Stimulated activated naive CD8-positive, alpha-beta T cell treated with anti-CD3 and anti-CD28 coated beads, Interleukin-15, Interleukin-2, amounts not matched to agents 100 U/mL and 50 U/mL, for 24 hours (primary cell): ENCODE measurements around the gene RP2.

Experiments used
- ATAC-seq: fragments of 150-1000 bp; cut with Tn5 transposase; one replicate; pipeline ENCODE4 v1.10.0; 2021
- DNase-seq: peaks from one replicate; pipeline ENCODE4 v3.0.0; 2021

RP2 gene

DNA sequence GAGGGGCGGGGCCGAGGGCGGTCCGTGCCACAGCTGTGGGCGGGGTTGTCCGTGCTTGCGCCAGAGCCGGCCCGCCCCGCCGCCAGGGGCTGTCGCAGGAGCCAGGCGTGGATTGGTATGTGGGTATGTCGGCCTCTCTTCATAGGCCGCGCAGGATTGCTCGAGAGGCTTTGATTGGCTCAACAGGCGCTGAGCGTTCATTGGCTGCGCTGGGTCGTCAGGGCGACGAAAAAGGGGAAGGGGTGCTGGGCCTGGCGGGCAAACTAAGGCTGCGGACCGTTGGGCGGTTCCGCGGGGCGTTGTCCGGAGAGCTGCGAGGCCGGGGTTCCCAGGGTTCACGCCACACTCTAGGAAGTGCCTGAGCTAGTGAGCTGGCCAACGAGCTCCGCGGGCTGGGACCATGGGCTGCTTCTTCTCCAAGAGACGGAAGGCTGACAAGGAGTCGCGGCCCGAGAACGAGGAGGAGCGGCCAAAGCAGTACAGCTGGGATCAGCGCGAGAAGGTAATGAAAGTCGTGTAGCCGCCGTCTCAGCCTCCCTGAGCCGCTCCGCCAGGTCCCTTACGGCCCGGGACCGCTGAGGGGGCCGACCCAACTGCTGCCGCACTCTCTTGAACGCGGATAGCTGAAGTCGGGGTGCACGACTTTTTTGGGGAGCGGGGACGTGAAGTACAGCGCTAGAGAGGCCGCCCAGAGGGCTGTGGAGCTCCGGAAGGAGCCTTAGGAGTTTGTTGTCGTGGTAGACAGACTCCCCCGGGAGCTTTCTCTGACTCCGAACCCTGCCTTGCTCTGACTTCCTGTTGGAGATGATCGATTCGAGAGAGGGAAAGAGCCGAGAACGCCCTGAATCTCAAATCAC is at the start of gene RP2:
Gene RP2, plus strand, starts transcription at position 343 of the 857 bp plus-strand sequence. Its CDS starts 58 bp downstream, at position 401.
- DNase-seq: peak; percentile 91

DNA sequence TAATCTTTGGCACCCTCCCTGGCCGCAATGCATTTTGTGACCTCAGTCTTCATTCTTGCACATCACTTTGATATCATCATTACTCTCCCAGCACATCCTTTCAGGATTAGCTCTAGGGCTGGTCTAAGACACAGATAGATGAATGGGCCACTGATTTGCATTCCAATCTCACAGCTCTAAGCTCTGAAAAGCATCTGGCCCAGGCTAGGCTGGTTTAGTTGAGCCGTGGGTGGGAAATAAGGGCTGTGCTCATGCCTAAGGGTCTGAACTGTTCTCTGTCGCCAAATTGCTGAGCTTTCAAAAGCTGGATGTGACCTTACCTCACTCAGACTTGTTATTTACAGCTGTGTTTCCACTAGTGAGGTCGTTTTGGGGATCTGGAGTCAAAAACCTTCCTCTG is 47.9 kb upstream of the RP2 start:
- ATAC-seq: no peak

More for the DNA sequence above, at the start of gene RP2:
- peak; percentile 99 for ATAC-seq

DNA sequence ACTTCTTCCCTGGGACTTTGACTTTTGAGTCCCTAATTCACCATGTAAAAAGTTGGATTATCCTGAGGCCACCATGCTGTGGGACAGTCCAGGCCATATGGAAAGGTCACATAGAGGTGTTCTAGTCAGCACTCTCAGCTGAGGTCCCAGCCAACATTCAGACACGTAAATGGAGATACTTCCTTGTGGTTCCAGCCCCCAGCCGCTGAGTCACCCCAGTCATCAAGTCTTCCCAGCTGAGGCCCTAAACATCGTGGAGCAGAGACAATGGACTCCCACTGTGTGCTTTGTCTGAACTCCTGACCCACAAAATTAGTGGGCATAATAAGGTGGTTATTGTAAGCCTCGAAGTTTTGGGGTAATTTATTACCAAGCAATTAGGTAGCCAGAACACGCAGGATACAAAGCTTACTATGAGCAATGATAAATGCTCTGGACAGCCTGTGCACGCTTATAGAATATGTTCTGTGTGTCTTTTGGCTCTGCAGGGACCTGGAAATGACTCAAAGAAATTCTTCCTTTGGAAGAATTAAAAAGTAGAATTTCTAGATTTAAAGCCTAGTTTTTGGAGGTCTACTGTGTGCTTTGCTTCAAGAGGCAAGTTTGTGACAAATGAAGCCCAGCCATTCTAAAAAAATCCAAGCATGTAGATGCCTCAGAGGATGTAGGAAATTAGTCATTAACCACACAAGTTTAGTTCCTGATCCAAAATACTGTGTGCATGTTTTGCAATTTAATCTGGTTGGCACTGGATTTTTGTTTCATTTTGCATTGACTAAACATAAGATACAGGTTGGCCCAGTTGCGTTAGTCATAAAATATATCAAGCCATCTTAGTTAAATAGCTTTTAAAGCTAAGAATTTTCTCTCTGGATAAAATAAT is 44.7 kb upstream of the RP2 start:
- DNase-seq (peak; percentile 13), ATAC-seq (peak; percentile 61)

More for the DNA sequence above, 47.9 kb upstream of the RP2 start:
- no peak for DNase-seq

GRCh38 chrX:46792810-46793188 is 44.0 kb upstream of the RP2 start:
- no peak for ATAC-seq
- DNase-seq: no peak

- ATAC-seq (no peak), DNase-seq (no peak)
Measured at GRCh38 chrX:46793386-46794143, 43.3 kb upstream of the RP2 start.

- DNase-seq (peak; percentile 71), ATAC-seq (no peak)
Measured at GRCh38 chrX:46796574-46797191, 40.2 kb upstream of the RP2 start.

- DNase-seq: no peak
- no peak for ATAC-seq
Measured at GRCh38 chrX:46803140-46803539, 33.7 kb upstream of the RP2 start.

DNA sequence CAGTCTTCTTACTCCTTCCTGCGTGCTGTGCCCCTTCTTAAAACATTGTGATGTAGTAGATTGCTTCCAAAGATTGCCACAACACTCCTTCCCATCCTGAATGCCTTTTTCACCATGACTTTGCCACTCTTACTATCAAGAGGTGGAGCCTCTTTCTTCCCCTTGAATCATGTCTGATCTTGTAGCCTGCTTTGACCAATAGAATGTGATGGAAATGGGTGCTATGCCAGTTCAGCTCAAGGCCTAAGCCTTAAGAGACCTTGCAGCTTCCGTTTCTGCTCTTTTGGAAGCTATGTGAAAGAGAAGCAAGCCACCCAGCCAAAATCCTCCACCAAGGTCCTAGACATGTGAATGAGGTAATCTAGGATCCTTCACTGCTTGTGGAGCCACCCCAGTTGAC is 31.6 kb upstream of the RP2 start:
- DNase-seq (no peak), ATAC-seq (no peak)

DNA sequence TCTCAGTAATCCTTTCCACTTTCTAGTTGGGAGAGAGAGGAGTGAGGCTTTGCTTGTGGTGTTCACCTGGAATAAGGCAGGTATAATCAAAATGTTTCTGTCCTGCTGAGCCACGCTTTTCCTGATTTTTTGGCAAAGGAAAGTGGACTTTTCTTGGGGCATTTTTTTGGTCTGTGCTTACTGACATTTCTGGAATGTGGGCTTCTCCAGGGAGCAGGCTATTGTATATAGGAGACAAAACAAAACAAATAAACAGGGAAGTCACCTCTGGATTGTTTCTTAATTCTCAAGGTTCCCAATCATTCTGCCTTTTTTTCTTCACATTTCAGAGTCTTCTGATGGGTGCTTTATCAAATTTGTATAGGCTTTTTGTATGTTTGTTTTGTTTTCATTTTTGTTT is 25.7 kb upstream of the RP2 start:
- ATAC-seq (no peak), DNase-seq (no peak)

DNA sequence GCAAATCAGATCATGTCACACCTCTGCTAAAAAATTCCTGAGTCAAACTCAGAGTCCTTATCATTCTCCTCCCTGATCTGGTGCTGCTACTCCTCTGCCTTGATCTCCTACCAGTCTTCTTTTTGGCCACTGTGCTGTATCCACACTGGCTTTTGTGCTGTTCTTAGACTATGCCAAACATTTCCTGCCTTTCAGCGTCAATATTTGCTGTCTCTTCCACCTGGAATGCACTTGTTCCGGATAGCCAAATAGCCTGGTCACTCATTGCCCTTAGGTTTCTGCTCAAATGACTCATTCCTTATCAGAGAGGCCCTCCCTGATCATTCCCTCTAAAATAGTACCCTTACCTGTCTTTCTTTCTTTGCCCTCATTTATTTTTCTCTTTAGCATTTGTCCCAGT is 24.4 kb upstream of the RP2 start:
- DNase-seq: no peak
- no peak for ATAC-seq

- DNase-seq (no peak), ATAC-seq (no peak)
Measured at GRCh38 chrX:46814966-46815365, 21.9 kb upstream of the RP2 start.

DNA sequence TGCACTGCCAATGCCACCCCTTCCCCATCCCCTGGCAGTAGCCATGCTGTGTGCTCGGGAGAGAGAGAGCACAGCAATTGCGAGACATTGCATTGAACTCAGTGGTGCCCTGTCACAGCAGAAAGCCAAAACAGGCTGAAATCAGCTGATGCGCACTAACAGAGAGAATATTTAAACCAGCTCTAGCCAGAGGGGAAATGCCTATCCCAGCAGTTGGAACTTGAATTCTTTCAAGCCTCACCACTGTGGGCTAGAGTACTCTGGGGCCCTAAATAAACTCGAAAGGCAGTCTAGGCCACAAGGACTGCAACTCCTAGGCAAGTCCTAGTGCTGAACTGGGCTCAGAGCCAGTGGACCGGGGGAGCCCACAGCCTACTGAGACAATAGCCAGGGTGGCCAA is 17.7 kb upstream of the RP2 start:
- ATAC-seq: no peak
- DNase-seq: no peak

- ATAC-seq: no peak
- no peak for DNase-seq
Measured at GRCh38 chrX:46820391-46821100, 16.3 kb upstream of the RP2 start.

DNA sequence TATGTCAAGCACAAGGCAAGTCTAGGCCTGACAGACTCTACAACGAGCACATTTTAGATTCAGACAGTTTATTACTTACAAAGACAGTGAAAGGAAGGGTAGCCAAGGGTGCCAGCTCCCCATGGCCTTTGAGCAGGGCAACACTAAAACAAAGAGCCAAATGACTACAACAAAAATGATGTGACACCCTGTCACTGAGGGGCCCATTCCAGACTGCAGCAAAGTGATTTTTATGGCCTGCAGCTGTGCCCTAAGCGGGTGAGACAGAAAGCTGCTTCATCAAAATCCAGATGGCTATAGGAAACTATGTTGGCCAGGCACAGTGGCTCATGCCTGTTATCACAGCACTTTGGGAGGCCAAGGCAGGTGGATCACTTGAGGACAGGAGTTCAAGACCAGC is 13.4 kb upstream of the RP2 start:
- no peak for ATAC-seq
- DNase-seq: no peak

DNA sequence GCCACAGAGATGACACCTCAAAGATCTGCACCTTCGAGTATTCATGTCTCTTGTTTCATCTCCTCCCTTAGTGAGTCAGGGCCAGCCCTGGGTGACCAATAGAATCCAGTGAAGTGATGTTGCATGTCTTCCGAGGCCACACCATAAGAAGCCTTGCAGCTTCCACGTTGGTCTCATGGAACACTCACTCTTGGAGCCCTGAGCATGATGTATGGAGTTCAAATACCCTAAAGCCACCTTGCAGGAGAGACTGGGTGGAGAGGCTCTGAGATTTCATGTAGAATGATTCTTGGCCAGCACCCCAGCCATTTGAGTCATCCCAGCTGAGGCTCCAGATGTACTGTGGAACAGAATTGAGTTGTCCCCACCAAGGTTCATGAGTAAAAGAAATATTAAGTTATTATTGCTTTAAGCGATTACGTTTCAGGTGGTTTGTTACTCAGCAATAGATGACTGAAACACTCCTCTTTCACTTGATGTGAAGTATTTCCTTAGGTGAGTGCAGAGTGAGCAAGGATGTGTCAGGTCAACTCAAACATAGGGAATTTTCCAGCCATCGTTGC is 5.0 kb upstream of the RP2 start:
- ATAC-seq (no peak), DNase-seq (no peak)

DNA sequence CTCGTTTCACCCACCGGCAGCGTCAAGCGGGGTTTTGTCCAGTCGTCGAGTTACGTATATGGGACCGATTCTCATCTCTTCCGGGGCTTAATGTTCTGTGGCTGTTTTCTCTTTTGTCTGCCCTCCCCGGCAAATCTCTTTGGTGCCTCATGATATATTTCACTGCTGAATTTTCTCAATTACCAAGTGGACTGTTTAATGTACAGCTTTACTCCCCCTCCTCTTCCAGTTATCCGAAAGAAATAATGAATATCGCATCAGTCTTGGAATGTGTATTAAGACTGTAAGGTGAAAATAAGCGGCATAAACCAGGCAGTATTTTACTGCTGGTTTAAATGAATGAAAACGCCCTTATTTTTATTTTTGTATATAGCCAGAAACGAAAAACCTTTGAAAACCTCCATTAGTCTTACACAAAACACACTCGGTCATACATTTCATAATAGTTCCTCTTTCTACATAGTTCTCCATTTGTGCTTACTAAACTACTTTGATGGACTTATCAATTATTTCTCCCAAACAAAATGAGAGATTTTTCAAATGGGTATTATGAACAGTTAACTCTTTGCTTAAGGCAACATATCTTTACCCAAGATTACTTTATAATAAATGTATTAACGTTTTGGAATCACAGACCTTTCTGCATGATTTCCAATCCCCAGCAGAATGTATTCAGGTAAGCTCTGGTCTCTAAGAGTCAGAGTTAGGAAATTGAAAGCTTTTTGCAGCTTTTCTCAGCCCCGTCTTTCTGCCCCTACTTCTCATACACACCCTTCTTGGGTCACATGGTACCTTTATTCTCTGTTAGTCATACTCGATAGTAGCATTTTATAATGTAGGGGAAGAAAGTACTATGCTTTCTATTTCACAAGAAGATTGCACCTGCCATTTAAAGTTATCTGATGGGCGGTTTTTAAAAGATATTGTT is 979 bp downstream of the RP2 start:
- peak; percentile 33 for ATAC-seq
- DNase-seq: no peak

DNA sequence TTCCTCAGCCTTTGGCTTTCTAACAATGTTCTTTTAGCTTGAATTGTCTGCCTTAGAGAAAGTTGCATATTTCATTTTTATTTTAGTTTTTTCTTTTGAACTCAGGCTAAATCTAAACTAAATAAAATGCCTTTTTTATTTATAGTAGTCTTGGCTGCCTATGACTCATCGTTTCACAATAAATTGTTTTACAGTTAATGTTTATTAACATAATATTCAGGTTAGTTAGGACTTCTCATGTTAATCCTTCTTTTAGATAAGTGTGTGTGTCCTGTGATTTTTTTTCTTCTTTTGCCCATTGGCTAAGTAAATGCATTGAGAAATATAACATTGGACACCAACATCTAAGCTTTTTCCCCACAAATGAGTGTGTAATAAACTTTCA is 1.6 kb downstream of the RP2 start:
- ATAC-seq: no peak
- DNase-seq: no peak

DNA sequence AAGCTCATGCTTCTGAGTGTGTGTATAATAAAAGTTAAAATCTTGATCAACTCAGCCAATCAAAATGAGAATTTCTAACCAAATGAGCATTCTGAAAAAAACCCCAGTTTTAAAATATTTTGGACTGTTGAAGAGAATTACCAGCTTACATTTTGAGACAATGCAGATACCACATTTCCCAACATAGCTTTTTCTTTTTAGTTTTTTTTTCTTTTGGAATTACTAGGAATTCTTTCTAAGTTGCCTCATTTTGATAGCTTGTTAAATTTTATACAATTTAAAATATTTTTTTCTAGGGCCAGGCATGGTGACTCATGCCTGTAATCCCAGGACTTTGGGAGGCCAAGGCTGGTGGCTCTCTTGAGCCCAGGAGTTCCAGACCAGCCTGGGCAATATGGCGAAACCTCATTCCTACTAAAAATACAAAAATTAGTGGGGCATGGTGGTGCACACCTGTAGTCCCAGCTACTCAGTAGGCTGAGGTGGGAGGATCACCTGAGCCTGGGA is 2.2 kb downstream of the RP2 start:
- DNase-seq (no peak), ATAC-seq (no peak)

DNA sequence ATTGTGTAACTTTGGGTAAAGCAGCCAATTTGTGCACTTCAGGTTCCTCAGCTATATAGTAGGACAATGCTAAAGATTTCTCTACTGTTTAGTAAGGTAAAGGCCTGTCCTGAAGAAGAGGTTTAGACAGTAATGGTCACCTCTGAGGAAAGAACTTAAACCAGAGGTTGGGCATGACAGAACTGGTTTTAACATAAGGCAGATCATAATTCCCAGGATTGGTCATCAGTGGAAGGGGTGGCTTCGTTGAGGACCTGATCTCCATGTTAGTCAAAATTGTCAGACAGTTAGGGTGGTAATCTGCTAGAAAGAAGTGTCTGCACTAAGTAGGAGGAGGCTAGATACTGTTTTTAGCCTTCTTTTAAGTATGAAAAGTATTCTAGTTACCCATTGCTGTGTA is 4.1 kb downstream of the RP2 start:
- DNase-seq (no peak), ATAC-seq (no peak)

- DNase-seq (no peak), ATAC-seq (no peak)
Measured at GRCh38 chrX:46841346-46841745, 4.5 kb downstream of the RP2 start.
